OCI-LY7 (cell line): ENCODE data around the gene RTL1.

Experiments
- EZH2phosphoT487 ChIP-seq: fragments of 200-600 bp; sonication (generic); IDR thresholded peaks from 2 replicates; pipeline ENCODE4 v1.6.1; 2018; ENCODE audit warnings: low read depth, borderline replicate concordance, mild to moderate bottlenecking, mixed run types, antibody characterized with exemption, low read length, moderate library complexity, mixed read lengths
- TF ChIP-seq, protein P1 (sequence below): fragments of 200-600 bp; sonication (generic); conservative IDR thresholded peaks from 2 replicates; pipeline ENCODE4 v1.5.1; 2014; ENCODE audit warnings: mild to moderate bottlenecking, antibody characterized with exemption, low read length, moderate library complexity, mixed read lengths

DNA sequence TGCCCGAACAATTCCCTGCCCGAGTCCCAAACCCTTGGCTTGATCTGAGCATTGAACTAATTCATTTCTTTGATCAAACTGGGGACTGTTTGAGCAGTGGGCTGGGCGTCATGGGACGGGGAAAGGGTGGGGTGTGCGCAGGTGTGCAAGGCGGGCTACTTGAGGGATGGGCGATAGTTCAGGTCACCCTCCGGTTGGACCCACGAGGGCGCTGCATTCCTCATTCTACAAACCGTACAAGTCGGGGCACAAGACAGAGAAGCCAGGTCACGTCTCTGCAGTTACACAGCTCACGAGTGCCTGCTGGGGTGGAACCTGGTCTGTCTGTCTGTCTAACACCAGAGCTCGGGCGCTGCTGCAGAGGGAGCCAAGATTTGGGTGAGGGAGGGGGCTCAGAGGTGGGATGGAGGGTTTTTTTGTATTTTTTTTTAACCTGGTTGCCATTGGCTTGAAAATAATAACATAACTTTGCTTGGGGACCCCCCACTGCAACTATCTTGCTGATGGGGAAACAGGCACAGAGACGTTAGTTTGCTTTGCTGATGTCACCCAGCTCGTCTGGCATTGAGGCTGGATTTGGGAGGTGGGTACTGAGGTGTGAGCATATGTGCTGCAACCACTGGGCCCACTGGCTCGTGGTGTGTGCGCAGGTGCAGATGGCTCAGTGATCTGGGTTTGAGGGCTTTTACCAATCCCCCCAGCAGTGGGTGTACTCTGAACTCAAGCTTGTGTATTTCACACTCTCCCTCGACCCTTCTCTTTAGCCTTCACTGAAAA is 7.6 kb upstream of the RTL1 start:
- TF ChIP-seq, protein P1, sequence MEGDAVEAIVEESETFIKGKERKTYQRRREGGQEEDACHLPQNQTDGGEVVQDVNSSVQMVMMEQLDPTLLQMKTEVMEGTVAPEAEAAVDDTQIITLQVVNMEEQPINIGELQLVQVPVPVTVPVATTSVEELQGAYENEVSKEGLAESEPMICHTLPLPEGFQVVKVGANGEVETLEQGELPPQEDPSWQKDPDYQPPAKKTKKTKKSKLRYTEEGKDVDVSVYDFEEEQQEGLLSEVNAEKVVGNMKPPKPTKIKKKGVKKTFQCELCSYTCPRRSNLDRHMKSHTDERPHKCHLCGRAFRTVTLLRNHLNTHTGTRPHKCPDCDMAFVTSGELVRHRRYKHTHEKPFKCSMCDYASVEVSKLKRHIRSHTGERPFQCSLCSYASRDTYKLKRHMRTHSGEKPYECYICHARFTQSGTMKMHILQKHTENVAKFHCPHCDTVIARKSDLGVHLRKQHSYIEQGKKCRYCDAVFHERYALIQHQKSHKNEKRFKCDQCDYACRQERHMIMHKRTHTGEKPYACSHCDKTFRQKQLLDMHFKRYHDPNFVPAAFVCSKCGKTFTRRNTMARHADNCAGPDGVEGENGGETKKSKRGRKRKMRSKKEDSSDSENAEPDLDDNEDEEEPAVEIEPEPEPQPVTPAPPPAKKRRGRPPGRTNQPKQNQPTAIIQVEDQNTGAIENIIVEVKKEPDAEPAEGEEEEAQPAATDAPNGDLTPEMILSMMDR: no peak
- TF ChIP-seq EZH2phosphoT487: no peak
